IPS-18a (cell line): ENCODE results near the gene CLIC2.
"Not testable (repeated sequence)": the region's sequence is repeated elsewhere in the genome, so short reads cannot be mapped to it uniquely, and the experiment has no call there.

Experiments
- H3K27ac ChIP-seq: one replicate; pipeline ENCODE4 v1.5.1; 2013; ENCODE audit warnings: low read length
- H3K27me3 ChIP-seq: one replicate; pipeline ENCODE4 v1.6.1; 2013; ENCODE audit warnings: mild to moderate bottlenecking, low read length; ENCODE audit not compliant: control insufficient read depth, insufficient read depth
- H3K36me3 ChIP-seq: one replicate; pipeline ENCODE4 v1.6.1; 2013; ENCODE audit warnings: low read depth, low read length; ENCODE audit not compliant: control insufficient read depth
- H3K4me1 ChIP-seq: one replicate; pipeline ENCODE4 v1.6.1; 2013; ENCODE audit warnings: low read depth, low read length; ENCODE audit not compliant: control insufficient read depth
- H3K4me3 ChIP-seq: one replicate; pipeline ENCODE4 v1.5.1; 2013; ENCODE audit warnings: low read length
- H3K9ac ChIP-seq: one replicate; pipeline ENCODE4 v1.6.1; 2013; ENCODE audit warnings: mild to moderate bottlenecking, low read length, moderate library complexity
- H3K9me3 ChIP-seq: one replicate; pipeline ENCODE4 v1.6.1; 2013; ENCODE audit warnings: low read depth, low read length; ENCODE audit not compliant: control insufficient read depth

Gene CLIC2

GRCh38 chrX:155334486-155335336 is at the start of gene CLIC2:
Gene CLIC2, minus strand, starts transcription at chrX:155334614. Its CDS starts 187 bp downstream, at chrX:155334427.
- H3K9ac ChIP-seq = no peak within 1 kb of the TSS
- H3K9me3 ChIP-seq = peaks cover 8% of the 10 kb centered on the region
- H3K4me3 ChIP-seq = no peak within 1 kb of the TSS
- no peaks in the 10 kb centered on the region for H3K27me3 ChIP-seq
- H3K4me1 ChIP-seq = no peaks in the 10 kb centered on the region
- H3K36me3 ChIP-seq = no peaks in the 10 kb centered on the region
- no peak within 1 kb of the TSS for H3K27ac ChIP-seq

- not testable (repeated sequence) for H3K4me1 ChIP-seq, H3K27ac ChIP-seq, H3K4me3 ChIP-seq, H3K9me3 ChIP-seq, H3K27me3 ChIP-seq, H3K9ac ChIP-seq, H3K36me3 ChIP-seq
Observed at GRCh38 chrX:155382529-155382967, 48.1 kb upstream of the CLIC2 start.

- H3K4me1 ChIP-seq, H3K27ac ChIP-seq, H3K27me3 ChIP-seq, H3K9ac ChIP-seq, H3K36me3 ChIP-seq, H3K4me3 ChIP-seq, H3K9me3 ChIP-seq: not testable (repeated sequence)
Observed at GRCh38 chrX:155381843-155382528, 47.6 kb upstream of the CLIC2 start, which contains the start of gene F8A2. Gene F8A2, plus strand, starts transcription at chrX:155382095. Its CDS starts 20 bp downstream, at chrX:155382115.

- not testable (repeated sequence) for H3K4me1 ChIP-seq, H3K27me3 ChIP-seq, H3K9me3 ChIP-seq, H3K27ac ChIP-seq, H3K9ac ChIP-seq, H3K4me3 ChIP-seq, H3K36me3 ChIP-seq
Observed at GRCh38 chrX:155379802-155380201, 45.4 kb upstream of the CLIC2 start.

GRCh38 chrX:155373777-155374458 is 39.5 kb upstream of the CLIC2 start:
- not testable (repeated sequence) for H3K4me3 ChIP-seq, H3K27me3 ChIP-seq, H3K4me1 ChIP-seq, H3K9me3 ChIP-seq, H3K9ac ChIP-seq, H3K36me3 ChIP-seq, H3K27ac ChIP-seq

- H3K27me3 ChIP-seq, H3K27ac ChIP-seq, H3K36me3 ChIP-seq, H3K4me3 ChIP-seq, H3K9ac ChIP-seq, H3K4me1 ChIP-seq, H3K9me3 ChIP-seq: not testable (repeated sequence)
Observed at GRCh38 chrX:155363712-155364111, 29.3 kb upstream of the CLIC2 start.

GRCh38 chrX:155349448-155349847 is 15.0 kb upstream of the CLIC2 start:
- H3K4me3 ChIP-seq, H3K9ac ChIP-seq, H3K9me3 ChIP-seq, H3K27ac ChIP-seq, H3K27me3 ChIP-seq, H3K4me1 ChIP-seq, H3K36me3 ChIP-seq: not testable (repeated sequence)

- H3K9me3 ChIP-seq, H3K4me1 ChIP-seq, H3K27me3 ChIP-seq, H3K27ac ChIP-seq, H3K36me3 ChIP-seq, H3K4me3 ChIP-seq, H3K9ac ChIP-seq: not testable (repeated sequence)
Observed at GRCh38 chrX:155345689-155346088, 11.3 kb upstream of the CLIC2 start.

- not testable (repeated sequence) for H3K27ac ChIP-seq, H3K4me3 ChIP-seq, H3K9ac ChIP-seq, H3K27me3 ChIP-seq, H3K4me1 ChIP-seq, H3K9me3 ChIP-seq, H3K36me3 ChIP-seq
Observed at GRCh38 chrX:155335337-155335712, 911 bp upstream of the CLIC2 start.

- Histone ChIP-seq H3K27me3 (no peaks in the 10 kb centered on the region), H3K27ac (no peak overlapping the region), H3K36me3 (no peaks in the 10 kb centered on the region), H3K4me1 (no peaks in the 10 kb centered on the region), H3K4me3 (no peak overlapping the region), H3K9me3 (peaks cover 11% of the 10 kb centered on the region), H3K9ac (no peak overlapping the region)
Observed at GRCh38 chrX:155333544-155334100, 792 bp downstream of the CLIC2 start.

GRCh38 chrX:155330992-155331391 is 3.4 kb downstream of the CLIC2 start:
- Histone ChIP-seq H3K36me3 (no peaks in the 10 kb centered on the region), H3K4me3 (no peak overlapping the region), H3K27ac (no peak overlapping the region), H3K9me3 (peaks cover 22% of the 10 kb centered on the region), H3K4me1 (no peaks in the 10 kb centered on the region), H3K27me3 (no peaks in the 10 kb centered on the region), H3K9ac (no peak overlapping the region)
